WTC11 (cell line): ENCODE results near the gene IGSF10. TPM values are rescaled to one million over a fixed set of nuclear protein-coding genes. Genes with fewer than 3 reads are reported as not detected.

Source experiments
- ATAC-seq: fragments of 200-7000 bp; cut with Tn5 transposase; 2 replicates; pipeline ENCODE4 v1.10.0; 2021; ENCODE audit warnings: mild to moderate bottlenecking, moderate library complexity
- CTCF ChIA-PET: fragments of 300-600 bp; sonication (Branson Sonifier 250); formaldehyde crosslinking; loops from one replicate; lab custom pipeline; 2021; ENCODE audit warnings: antibody characterized with exemption; lab: Charles Lee
- POLR2A ChIA-PET: fragments of 350-600 bp; sonication (Branson Sonifier 250); formaldehyde crosslinking; loops from one replicate; lab custom pipeline; 2021; ENCODE audit warnings: antibody characterized with exemption; lab: Charles Lee
- DNase-seq: peaks from one replicate; pipeline ENCODE4 v3.0.0; 2021; ENCODE audit warnings: low spot score
- H3K27ac Mint-ChIP-seq: 2 replicates; pipeline ENCODE4 v1.8.0; 2021; ENCODE audit warnings: mixed read lengths
- H3K27me3 Mint-ChIP-seq: 2 replicates; pipeline ENCODE4 v1.8.0; 2021; ENCODE audit warnings: low read depth, mild to moderate bottlenecking, moderate library complexity, mixed read lengths
- H3K36me3 Mint-ChIP-seq: 2 replicates; pipeline ENCODE4 v1.8.0; 2021; ENCODE audit warnings: mixed read lengths
- H3K4me1 Mint-ChIP-seq: 2 replicates; pipeline ENCODE4 v1.8.0; 2022; ENCODE audit warnings: mixed read lengths
- H3K4me3 Mint-ChIP-seq: 2 replicates; pipeline ENCODE4 v1.8.0; 2021; ENCODE audit warnings: mild to moderate bottlenecking, moderate library complexity, mixed read lengths
- H3K9me3 Mint-ChIP-seq: 2 replicates; pipeline ENCODE4 v1.8.0; 2021; ENCODE audit warnings: mixed read lengths
- GRHL2 ChIP-seq: fragments of 250-450 bp; sonication (Bioruptor Pico); IDR thresholded peaks from 2 replicates; pipeline ENCODE4 v1.8.0; 2022; ENCODE audit warnings: mild to moderate bottlenecking, moderate library complexity; ENCODE audit not compliant: insufficient replicate concordance, severe bottlenecking
- GTF2I ChIP-seq: fragments of 250-450 bp; sonication (Bioruptor Pico); conservative IDR thresholded peaks from 2 replicates; pipeline ENCODE4 v1.4.0; 2021; ENCODE audit warnings: mild to moderate bottlenecking
- HMGA2 ChIP-seq: fragments of 250-450 bp; sonication (Bioruptor Pico); IDR thresholded peaks from 2 replicates; pipeline ENCODE4 v1.4.0; 2021; ENCODE audit warnings: mild to moderate bottlenecking, moderate library complexity
- NR1H2 ChIP-seq: sonication (generic); formaldehyde crosslinking; IDR thresholded peaks from 2 replicates; pipeline ENCODE4 v1.9.0; 2021; ENCODE audit warnings: mild to moderate bottlenecking, moderate library complexity, missing genetic modification reagents
- RELA ChIP-seq: sonication (generic); formaldehyde crosslinking; IDR thresholded peaks from 2 replicates; pipeline ENCODE4 v1.8.1; 2022; ENCODE audit warnings: missing genetic modification reagents, mild to moderate bottlenecking, borderline replicate concordance
- SP1 ChIP-seq: sonication (generic); formaldehyde crosslinking; conservative IDR thresholded peaks from 2 replicates; pipeline ENCODE4 v1.8.1; 2022; ENCODE audit warnings: missing genetic modification reagents
- ZNF263 ChIP-seq: sonication (generic); formaldehyde crosslinking; IDR thresholded peaks from 2 replicates; pipeline ENCODE4 v1.8.1; 2022; ENCODE audit warnings: low read depth, mild to moderate bottlenecking, moderate library complexity, missing genetic modification reagents
- ZNF416 ChIP-seq: fragments of 250-450 bp; sonication (Bioruptor Pico); IDR thresholded peaks from 2 replicates; pipeline ENCODE4 v1.9.0; 2021; ENCODE audit warnings: mild to moderate bottlenecking, inconsistent platforms
- ZNF532 ChIP-seq: fragments of 250-450 bp; sonication (Bioruptor Pico); IDR thresholded peaks from 2 replicates; pipeline ENCODE4 v1.9.0; 2021; ENCODE audit warnings: mild to moderate bottlenecking, borderline replicate concordance
- ZNF671 ChIP-seq: fragments of 250-450 bp; sonication (Bioruptor Pico); IDR thresholded peaks from 2 replicates; pipeline ENCODE4 v1.8.0; 2021; ENCODE audit warnings: mild to moderate bottlenecking
- total RNA-seq: library from RNA; stranded (reverse); gene quantifications from 3 replicates; pipeline ENCODE4 v1.2.3, GENCODE V29; 2021
- TF ChIP-seq, protein P1 (sequence below): sonication (generic); formaldehyde crosslinking; IDR thresholded peaks from 2 replicates; pipeline ENCODE4 v1.8.0; 2022; ENCODE audit warnings: mild to moderate bottlenecking, missing genetic modification reagents
- TF ChIP-seq, protein P2 (sequence below): fragments of 250-450 bp; sonication (Bioruptor Pico); IDR thresholded peaks from 2 replicates; pipeline ENCODE4 v2.1.2; 2022; ENCODE audit warnings: mild to moderate bottlenecking, moderate library complexity
- TF ChIP-seq, protein P3 (sequence below): sonication (generic); formaldehyde crosslinking; IDR thresholded peaks from 2 replicates; pipeline ENCODE4 v1.8.0; 2022; ENCODE audit warnings: mild to moderate bottlenecking, missing genetic modification reagents
- TF ChIP-seq, protein P4 (sequence below): fragments of 200-600 bp; IDR thresholded peaks from 2 replicates; pipeline ENCODE4 v1.8.0; 2022; ENCODE audit warnings: antibody characterized with exemption
- TF ChIP-seq, protein P5 (sequence below): sonication (generic); formaldehyde crosslinking; IDR thresholded peaks from 2 replicates; pipeline ENCODE4 v1.8.1; 2023; ENCODE audit warnings: mild to moderate bottlenecking, missing genetic modification reagents, moderate library complexity

Gene IGSF10
- total RNA-seq, 1 experiment from 2014 or later: 0.70 TPM

GRCh38 chr3:151462991-151463390 lies 2.1 kb upstream of the IGSF10 start:
- Mint-ChIP-seq H3K9me3 (no peaks in the 10 kb centered on the region), H3K27ac (no peak overlapping the region), H3K27me3 (peaks cover 5% of the 10 kb centered on the region; the same call in 1 of the 2 replicates), H3K36me3 (no peaks in the 10 kb centered on the region), H3K4me3 (no peak overlapping the region), H3K4me1 (peaks cover 5% of the 10 kb centered on the region)
- ATAC-seq (no peak), DNase-seq (no peak)
- TF ChIP-seq ZNF671 (CRISPR knock-in tag) (no peak), GRHL2 (no peak), HMGA2 (CRISPR knock-in tag) (no peak), GTF2I (CRISPR knock-in tag) (no peak), ZNF263 (CRISPR knock-in tag) (no peak), SP1 (CRISPR knock-in tag) (no peak), ZNF532 (CRISPR knock-in tag) (no peak), ZNF416 (CRISPR knock-in tag) (no peak)
- TF ChIP-seq, protein P1, sequence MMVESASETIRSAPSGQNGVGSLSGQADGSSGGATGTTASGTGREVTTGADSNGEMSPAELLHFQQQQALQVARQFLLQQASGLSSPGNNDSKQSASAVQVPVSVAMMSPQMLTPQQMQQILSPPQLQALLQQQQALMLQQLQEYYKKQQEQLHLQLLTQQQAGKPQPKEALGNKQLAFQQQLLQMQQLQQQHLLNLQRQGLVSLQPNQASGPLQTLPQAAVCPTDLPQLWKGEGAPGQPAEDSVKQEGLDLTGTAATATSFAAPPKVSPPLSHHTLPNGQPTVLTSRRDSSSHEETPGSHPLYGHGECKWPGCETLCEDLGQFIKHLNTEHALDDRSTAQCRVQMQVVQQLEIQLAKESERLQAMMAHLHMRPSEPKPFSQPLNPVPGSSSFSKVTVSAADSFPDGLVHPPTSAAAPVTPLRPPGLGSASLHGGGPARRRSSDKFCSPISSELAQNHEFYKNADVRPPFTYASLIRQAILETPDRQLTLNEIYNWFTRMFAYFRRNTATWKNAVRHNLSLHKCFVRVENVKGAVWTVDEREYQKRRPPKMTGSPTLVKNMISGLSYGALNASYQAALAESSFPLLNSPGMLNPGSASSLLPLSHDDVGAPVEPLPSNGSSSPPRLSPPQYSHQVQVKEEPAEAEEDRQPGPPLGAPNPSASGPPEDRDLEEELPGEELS: no peak
- TF ChIP-seq, protein P2, sequence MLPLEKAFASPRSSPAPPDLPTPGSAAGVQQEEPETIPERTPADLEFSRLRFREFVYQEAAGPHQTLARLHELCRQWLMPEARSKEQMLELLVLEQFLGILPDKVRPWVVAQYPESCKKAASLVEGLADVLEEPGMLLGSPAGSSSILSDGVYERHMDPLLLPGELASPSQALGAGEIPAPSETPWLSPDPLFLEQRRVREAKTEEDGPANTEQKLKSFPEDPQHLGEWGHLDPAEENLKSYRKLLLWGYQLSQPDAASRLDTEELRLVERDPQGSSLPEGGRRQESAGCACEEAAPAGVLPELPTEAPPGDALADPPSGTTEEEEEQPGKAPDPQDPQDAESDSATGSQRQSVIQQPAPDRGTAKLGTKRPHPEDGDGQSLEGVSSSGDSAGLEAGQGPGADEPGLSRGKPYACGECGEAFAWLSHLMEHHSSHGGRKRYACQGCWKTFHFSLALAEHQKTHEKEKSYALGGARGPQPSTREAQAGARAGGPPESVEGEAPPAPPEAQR (CRISPR knock-in tag): no peak
- TF ChIP-seq, protein P3, sequence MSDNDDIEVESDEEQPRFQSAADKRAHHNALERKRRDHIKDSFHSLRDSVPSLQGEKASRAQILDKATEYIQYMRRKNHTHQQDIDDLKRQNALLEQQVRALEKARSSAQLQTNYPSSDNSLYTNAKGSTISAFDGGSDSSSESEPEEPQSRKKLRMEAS (CRISPR knock-in tag): no peak
- TF ChIP-seq, protein P4, sequence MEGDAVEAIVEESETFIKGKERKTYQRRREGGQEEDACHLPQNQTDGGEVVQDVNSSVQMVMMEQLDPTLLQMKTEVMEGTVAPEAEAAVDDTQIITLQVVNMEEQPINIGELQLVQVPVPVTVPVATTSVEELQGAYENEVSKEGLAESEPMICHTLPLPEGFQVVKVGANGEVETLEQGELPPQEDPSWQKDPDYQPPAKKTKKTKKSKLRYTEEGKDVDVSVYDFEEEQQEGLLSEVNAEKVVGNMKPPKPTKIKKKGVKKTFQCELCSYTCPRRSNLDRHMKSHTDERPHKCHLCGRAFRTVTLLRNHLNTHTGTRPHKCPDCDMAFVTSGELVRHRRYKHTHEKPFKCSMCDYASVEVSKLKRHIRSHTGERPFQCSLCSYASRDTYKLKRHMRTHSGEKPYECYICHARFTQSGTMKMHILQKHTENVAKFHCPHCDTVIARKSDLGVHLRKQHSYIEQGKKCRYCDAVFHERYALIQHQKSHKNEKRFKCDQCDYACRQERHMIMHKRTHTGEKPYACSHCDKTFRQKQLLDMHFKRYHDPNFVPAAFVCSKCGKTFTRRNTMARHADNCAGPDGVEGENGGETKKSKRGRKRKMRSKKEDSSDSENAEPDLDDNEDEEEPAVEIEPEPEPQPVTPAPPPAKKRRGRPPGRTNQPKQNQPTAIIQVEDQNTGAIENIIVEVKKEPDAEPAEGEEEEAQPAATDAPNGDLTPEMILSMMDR: no peak
- TF ChIP-seq, protein P5, sequence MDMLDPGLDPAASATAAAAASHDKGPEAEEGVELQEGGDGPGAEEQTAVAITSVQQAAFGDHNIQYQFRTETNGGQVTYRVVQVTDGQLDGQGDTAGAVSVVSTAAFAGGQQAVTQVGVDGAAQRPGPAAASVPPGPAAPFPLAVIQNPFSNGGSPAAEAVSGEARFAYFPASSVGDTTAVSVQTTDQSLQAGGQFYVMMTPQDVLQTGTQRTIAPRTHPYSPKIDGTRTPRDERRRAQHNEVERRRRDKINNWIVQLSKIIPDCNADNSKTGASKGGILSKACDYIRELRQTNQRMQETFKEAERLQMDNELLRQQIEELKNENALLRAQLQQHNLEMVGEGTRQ (CRISPR knock-in tag): no peak
- POLR2A ChIA-PET: no interaction called here
- CTCF ChIA-PET: interaction anchor here (0.9 kb wide), 1 partner anchor 37 kb away, joined by 4 read pairs; no protein-coding TSS in a partner anchor

GRCh38 chr3:151462278-151462780 lies 1.5 kb upstream of the IGSF10 start:
- Mint-ChIP-seq H3K27me3 (peaks cover 5% of the 10 kb centered on the region; the same call in 1 of the 2 replicates), H3K27ac (no peak overlapping the region), H3K4me1 (peaks cover 4% of the 10 kb centered on the region), H3K36me3 (no peaks in the 10 kb centered on the region), H3K9me3 (no peaks in the 10 kb centered on the region), H3K4me3 (0 out of 2 replicates have a peak overlapping the region, but pooled peaks have one; percentile 76)
- no peak for TF ChIP-seq RELA (CRISPR knock-in tag)
- no peak for TF ChIP-seq NR1H2 (CRISPR knock-in tag)
- ChIA-PET POLR2A (no interaction called here), CTCF (interaction anchor here (0.9 kb wide), 1 partner anchor 36 kb away, joined by 4 read pairs; no protein-coding TSS in a partner anchor)
- no peak for ATAC-seq
- no peak for DNase-seq
